ENCODE measurements around the gene ROR1. TPM values are rescaled to one million over a fixed set of nuclear protein-coding genes. Genes with fewer than 3 reads are reported as not detected.

ROR1 gene
- total and polyA plus RNA-seq, 2 of the 13 experiments (the other 11 are each of a cell fraction or from before 2014, with no cell fraction given), result 0.58 to 2.3 TPM

GRCh38 chr1:63792152-63792551 lies 18.3 kb downstream of the ROR1 start:
- DNase-seq (ENCODE audit: low spot score) (no peak), FAIRE-seq (no peak), ATAC-seq (no peak)
- no peak for TF ChIP-seq TCF7L2 (IDR thresholded peaks at IDR 0.05; ENCODE audit: low read depth, low read length)
- TF ChIP-seq PATZ1 (CRISPR knock-in tag; IDR thresholded peaks at IDR 0.05), result no peak
- TF ChIP-seq ARID5B (CRISPR knock-in tag; IDR thresholded peaks at IDR 0.05), result no peak
- no peak for TF ChIP-seq FOXO4 (CRISPR knock-in tag; conservative IDR thresholded peaks at IDR 0.05)
- TF ChIP-seq KLF15 (CRISPR knock-in tag; IDR thresholded peaks at IDR 0.05; ENCODE audit: borderline replicate concordance), result no peak
- TF ChIP-seq ZNF124 (CRISPR knock-in tag; IDR thresholded peaks at IDR 0.05), result no peak
- no peak for TF ChIP-seq HOXA3 (CRISPR knock-in tag; IDR thresholded peaks at IDR 0.05)
- TF ChIP-seq LRRFIP1 (CRISPR knock-in tag; conservative IDR thresholded peaks at IDR 0.05), result no peak
- TF ChIP-seq ZNF761 (CRISPR knock-in tag; conservative IDR thresholded peaks at IDR 0.05), result no peak
- TF ChIP-seq MXI1 (IDR thresholded peaks at IDR 0.05; ENCODE audit: borderline replicate concordance, low read depth, low read length), result no peak
- TF ChIP-seq RCOR2 (CRISPR knock-in tag; IDR thresholded peaks at IDR 0.05), result no peak
- TF ChIP-seq ADNP (CRISPR knock-in tag; IDR thresholded peaks at IDR 0.05), result no peak
- TF ChIP-seq FOSL1 (CRISPR knock-in tag; IDR thresholded peaks at IDR 0.05; ENCODE audit: borderline replicate concordance), result no peak
- no peak for TF ChIP-seq TOPORS (CRISPR knock-in tag; IDR thresholded peaks at IDR 0.05)
- TF ChIP-seq ATRX (CRISPR knock-in tag; IDR thresholded peaks at IDR 0.05; ENCODE audit: borderline replicate concordance), result no peak
- peaks cover 3% of the 10 kb centered on the region for H3K4me1 ChIP-seq (ENCODE audit: insufficient read depth, low read length)
- no peaks in the 10 kb centered on the region for H3K27me3 ChIP-seq (ENCODE audit: control insufficient read depth in 1 of 2, insufficient read depth in 2 of 2, low read length in 2 of 2)
- WGBS (ENCODE audit: low lambda C conversion rate), result 74% methylated on average over 4 of the region's 4 CpGs
- BruUV-seq (replicated peaks), result no TSS peak
- CTCF ChIA-PET (ENCODE audit: low intra/inter-chr PET ratio, low total read pairs), result no interaction called here
- H3K27ac ChIP-seq (ENCODE audit: extremely low read length, insufficient read depth, low read length), result no peak overlapping the region
- H3K9ac ChIP-seq (ENCODE audit: insufficient read depth, low read depth, low read length), result no peak overlapping the region
- in situ Hi-C loops (cut with HindIII; ENCODE audit: extremely low pct_ligation_motif_present, low pct_unique_long_range_greater_than_20kb), result no loop called here
- intact Hi-C loops (cut with micrococcal nuclease; ENCODE audit: unreplicated experiment), result no loop called here
- H3K4me3 ChIP-seq (replicated peaks in 1 of 3; ENCODE audit: insufficient read depth in 1 of 3, low read depth in 2 of 3, low read length in 3 of 3), result no peak overlapping the region
- no peaks in the 10 kb centered on the region for H3K79me2 ChIP-seq (ENCODE audit: insufficient read depth, low read length)
- no peaks in the 10 kb centered on the region for H3K36me3 ChIP-seq (replicated peaks in 1 of 2; ENCODE audit: control insufficient read depth in 1 of 2, insufficient read depth in 2 of 2, low read length in 2 of 2)
- no peaks in the 10 kb centered on the region for H3K9me3 ChIP-seq (ENCODE audit: low read length)
- no peak overlapping the region for H2AFZ ChIP-seq (ENCODE audit: low read length)
- H3K4me2 ChIP-seq (ENCODE audit: low read depth, low read length), result no peak overlapping the region
- H4K20me1 ChIP-seq (ENCODE audit: insufficient read depth, low read length), result no peaks in the 10 kb centered on the region
- POLR2A ChIA-PET, result no interaction called here

All from HepG2 (cell line).